Activated gamma-delta T cell treated with anti-CD3 and anti-CD28 coated beads, Interleukin-2, amount 50 U/mL, for 16 hours (primary cell): ENCODE data around the gene TMEM212.
"Not testable (repeated sequence)": the region's sequence is repeated elsewhere in the genome, so short reads cannot be mapped to it uniquely, and the experiment has no call there.

ENCODE experiments used
- DNase-seq: peaks from one replicate; pipeline ENCODE4 v3.0.0-alpha.2; 2020; ENCODE audit warnings: low read depth

TMEM212 gene

GRCh38 chr3:171892457-171892856, 49.3 kb downstream of the TMEM212 start:
- DNase-seq = no peak

- DNase-seq = no peak
Measured at GRCh38 chr3:171895291-171895690, 52.1 kb downstream of the TMEM212 start.

DNA sequence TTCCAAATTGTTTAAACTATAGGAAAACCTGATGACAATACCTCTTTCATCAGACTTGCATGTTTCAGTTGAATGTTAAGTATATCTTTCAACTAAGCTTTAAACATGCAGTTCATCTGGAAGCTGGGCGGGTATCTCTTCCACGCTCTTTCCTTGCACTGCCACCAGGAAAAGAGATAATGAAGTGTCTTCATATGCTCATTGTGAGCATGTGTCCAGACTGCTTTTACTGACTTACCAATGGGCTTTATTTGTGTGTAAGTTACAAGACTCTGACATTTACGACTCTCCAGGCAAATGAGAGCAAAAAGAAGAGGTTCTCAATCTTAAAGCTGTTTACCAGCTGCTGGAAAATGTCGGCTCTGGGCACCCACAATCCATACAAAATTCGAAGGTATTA, 52.8 kb downstream of the TMEM212 start:
- no peak for DNase-seq

- DNase-seq = no peak
Measured at GRCh38 chr3:171896316-171896715, 53.2 kb downstream of the TMEM212 start.

- DNase-seq = no peak
Measured at GRCh38 chr3:171898192-171898591, 55.0 kb downstream of the TMEM212 start.

GRCh38 chr3:171900446-171900845, 57.3 kb downstream of the TMEM212 start:
- DNase-seq = no peak

DNA sequence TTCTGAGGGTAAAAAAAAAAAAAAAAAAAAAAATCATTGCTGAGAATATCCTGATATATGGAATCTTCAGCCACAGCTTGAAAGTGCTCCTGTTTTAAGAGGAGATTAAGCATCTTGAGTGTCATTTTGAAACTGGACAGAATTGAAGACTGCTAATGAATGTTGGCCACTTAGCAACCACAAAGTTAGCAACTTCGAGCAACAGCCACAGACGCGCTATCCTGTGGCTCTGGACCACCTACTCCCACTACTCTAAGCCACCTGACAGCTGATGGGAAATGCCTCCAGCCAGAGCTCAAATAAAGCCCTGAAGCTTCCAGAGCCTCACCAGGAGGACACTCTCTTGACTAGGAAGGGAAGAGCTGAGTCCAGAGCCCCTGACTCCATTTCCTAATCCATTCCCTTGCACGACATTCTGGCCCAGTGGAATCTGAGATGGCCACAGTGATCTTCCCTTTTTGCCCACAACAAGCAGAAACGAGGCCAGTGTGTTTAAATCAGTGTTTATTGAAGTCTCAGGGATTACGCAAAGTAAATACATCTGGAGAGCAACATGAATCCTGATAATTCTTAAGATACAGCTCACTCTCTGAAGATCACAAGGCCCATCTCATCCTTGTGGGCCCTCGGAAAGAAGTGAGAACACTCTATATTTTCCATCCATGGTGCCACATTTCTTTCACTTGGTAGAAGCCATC, 58.6 kb downstream of the TMEM212 start:
- no peak for DNase-seq

GRCh38 chr3:171904829-171905228, 61.7 kb downstream of the TMEM212 start:
- no peak for DNase-seq

GRCh38 chr3:171906503-171906902, 63.4 kb downstream of the TMEM212 start:
- not testable (repeated sequence) for DNase-seq

DNA sequence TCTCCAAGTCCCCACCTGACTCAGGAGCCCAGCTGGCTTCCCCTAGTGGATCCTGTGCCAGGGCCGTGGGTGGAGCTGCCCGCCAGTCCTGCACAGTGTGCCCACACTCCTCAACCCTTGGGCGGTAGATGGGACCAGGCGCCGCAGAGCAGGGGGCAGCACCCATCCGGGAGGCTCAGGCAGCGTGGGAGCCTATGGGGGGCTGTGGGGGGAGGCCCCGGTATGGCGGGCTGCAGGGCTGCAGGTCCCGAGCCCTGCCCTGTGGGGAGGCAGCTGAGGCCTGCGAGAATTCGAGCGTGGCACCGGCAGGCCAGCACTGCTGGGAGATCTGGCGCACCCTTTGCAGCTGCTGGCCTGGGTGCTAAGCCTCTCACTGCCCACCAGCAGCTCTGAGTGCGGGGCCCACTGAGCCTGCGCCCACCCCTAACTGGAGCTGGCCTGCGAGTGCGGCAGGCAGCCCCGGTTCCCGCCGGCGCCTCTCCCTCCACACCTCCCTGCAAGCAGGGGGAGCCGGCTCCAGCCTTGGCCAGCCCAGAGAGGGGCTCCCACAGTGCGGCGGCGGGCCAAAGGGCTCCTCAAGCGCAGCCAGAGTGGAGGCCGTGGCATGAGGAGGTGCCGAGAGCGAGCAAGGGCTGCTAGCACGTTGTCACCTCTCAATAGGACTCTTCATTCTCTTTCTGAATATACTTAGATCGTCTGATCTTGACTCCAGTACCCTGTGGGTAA, 64.0 kb downstream of the TMEM212 start:
- no peak for DNase-seq

DNA sequence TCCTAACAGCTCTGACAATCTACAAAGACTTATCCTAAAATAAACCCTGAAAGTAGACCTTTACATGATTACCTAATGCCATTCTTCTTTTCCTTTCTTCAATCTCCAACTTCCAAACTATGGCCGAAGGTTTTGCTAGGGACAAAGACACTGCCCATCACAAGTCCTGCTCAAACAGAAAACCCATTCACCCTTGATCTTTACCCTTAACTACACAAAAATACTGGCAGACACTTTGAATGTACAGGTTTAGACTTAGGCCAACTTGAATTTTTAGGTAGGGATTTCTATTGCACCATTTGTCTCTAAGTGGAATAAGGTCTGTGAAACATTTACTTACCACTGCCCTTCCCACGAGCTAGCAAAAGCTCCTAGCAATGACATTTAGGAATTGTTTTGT, 64.6 kb downstream of the TMEM212 start:
- no peak for DNase-seq

- DNase-seq = no peak
Measured at GRCh38 chr3:171908731-171909130, 65.6 kb downstream of the TMEM212 start.
